Mammary epithelial cell (primary cell): Measurements from ENCODE around the gene C2orf92.

ENCODE experiments used
- CTCF ChIP-seq, 2 donors: IDR thresholded peaks in 1 of 2; conservative IDR thresholded peaks in 1 of 2; 2 replicates each; pipeline ENCODE4 v1.5.1; 2011 to 2012; ENCODE audit warnings: inconsistent platforms in 2 of 2, low read length in 2 of 2, mild to moderate bottlenecking in 2 of 2, control low read depth in 1 of 2, low read depth in 1 of 2; ENCODE audit not compliant: insufficient read depth in 1 of 2; ENCODE audit errors: extremely low read depth in 1 of 2
- EZH2 ChIP-seq: IDR thresholded peaks from 2 replicates; pipeline ENCODE4 v1.6.1; 2012; ENCODE audit warnings: low read length, inconsistent platforms, borderline replicate concordance

GRCh38 chr2:97724073-97724410 is 54.5 kb downstream of the C2orf92 start:
- no peak for TF ChIP-seq CTCF (conservative IDR thresholded peaks at IDR 0.05 in 1 of 2, IDR thresholded peaks at IDR 0.05 in 1 of 2; ENCODE audit: extremely low read depth in 1 of 2, insufficient read depth in 1 of 2, low read depth in 1 of 2, low read length in 2 of 2)
- TF ChIP-seq EZH2 = no peak
